HG03521 (cell line): Measurements from ENCODE around the gene PHOSPHO2.

Source experiments
- ATAC-seq: cut with Tn5 transposase; IDR thresholded peaks from one replicate; pipeline ENCODE4 v1.9.1; 2021; ENCODE audit warnings: mild to moderate bottlenecking, moderate library complexity; ENCODE audit not compliant: unreplicated experiment

PHOSPHO2 gene

DNA sequence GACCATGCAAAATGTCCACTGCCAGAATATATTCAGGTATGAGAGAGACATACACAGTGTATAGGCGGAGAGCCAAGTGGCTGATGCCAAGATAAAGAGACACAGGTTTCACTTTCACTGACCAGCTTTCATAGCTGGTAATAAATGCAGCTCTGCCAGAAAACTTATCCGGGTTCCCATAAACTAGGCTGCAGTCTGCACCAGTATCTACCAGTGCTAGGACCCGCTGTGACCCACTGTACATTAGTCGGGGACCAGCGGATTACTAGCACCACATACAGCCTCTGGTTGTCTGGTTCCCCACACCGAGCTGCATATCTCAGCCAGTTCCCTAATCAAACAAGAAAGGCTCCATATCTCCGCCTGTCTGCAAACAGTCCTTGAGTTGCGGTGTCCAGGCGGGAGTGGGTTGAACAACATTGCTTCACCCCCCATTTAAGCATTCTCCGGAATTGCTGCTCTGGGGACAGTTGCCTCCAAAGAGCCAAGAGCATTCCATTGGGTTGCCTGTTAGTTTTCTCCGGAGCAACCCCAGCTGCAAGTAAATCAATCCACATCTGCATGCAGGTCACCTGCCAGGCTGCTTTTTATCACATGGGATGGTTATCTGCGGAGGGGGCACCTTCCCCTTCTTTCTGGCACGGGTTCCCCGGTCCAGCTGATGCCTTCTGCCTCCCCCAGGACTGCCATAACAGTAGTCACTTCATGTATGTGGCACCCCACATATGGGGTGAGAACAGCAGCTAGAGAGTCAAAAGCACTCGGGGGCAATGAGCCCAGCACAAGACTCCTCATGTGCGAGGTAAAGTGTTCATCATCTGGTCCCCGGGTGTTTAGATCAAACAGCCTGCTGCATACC, 21.3 kb downstream of the PHOSPHO2 start:
- ATAC-seq = no peak

DNA sequence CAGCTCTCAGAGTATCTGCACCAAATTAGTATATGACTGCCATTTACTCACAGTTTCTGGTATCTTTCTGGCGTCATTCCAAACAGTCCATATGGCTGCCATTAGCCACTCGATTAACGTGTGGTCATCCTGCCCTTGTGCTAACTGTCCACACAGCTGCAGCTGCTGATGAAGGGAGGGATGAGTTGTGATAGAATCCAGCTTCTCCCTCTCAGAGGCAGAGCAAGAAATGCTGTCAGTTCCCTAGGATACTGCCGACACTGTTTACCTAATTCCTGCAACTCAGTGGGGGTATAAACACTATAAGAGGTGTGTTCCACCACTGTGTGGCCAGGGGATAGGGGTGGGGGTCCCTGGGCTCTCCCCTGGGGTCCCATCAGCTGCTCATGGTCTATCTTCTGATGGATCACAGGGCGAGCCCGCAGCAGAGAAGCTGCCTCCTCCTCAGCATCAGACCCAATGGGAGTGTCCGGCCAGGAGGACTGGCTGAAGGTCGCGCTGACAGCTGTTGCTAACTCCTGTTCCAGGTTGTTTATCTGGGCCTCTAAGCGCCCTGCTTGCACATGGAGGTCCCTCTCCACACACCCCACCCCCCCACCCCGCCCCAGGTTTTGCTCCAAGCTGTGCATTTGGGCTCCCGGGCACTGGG, 22.1 kb downstream of the PHOSPHO2 start:
- no peak for ATAC-seq

DNA sequence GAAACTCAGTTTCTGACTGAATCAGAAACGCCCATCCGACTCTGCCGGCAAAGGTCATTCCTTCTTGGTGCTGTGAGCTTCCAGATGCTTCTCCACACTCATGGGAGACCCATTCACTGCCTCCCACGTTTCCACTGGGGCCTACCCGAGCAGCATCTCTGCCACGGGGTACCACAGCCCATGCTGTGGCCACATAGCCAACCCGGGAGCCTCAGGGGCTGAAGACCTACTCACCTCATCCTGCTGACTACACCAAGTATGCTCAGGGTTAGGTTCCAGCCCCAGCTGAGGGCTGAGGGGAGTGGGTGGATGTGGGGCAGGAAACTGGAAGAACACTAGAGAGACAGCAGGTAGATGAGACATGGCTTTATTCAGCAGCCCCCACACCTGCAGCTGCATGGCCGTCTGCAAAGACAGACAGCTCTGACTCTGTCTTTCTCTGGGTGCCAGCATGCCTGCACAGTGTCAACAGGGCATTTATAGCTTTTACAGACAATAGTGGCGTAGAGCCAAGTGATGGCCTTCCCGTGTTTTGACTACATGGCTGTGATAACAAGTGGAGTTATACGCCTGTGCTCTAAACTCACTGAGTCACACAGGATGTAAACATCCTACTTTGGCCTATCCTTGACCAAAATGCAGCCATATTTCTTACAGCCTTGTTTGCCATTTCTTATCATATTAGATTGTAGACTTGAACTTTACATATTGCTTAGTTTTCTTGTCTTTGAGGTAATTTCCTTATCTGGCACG, 22.8 kb downstream of the PHOSPHO2 start:
- ATAC-seq = no peak

DNA sequence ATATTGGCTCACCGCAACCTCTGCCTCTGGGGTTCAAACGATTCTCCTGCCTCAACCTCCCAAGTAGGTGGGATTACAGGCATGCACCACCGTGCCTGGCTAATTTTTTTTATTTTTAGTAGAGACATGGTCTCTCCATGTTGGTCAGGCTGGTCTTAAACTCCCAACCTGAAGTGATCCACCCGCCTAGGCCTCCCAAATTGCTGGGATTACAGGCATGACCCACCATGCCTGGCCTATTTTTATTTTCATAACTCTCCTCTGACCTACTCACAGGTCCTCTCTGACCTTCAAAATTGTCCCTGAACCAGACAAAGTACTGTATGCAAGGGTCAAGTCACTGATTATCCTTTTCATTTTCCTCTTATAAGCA, 23.4 kb downstream of the PHOSPHO2 start:
- ATAC-seq = no peak

DNA sequence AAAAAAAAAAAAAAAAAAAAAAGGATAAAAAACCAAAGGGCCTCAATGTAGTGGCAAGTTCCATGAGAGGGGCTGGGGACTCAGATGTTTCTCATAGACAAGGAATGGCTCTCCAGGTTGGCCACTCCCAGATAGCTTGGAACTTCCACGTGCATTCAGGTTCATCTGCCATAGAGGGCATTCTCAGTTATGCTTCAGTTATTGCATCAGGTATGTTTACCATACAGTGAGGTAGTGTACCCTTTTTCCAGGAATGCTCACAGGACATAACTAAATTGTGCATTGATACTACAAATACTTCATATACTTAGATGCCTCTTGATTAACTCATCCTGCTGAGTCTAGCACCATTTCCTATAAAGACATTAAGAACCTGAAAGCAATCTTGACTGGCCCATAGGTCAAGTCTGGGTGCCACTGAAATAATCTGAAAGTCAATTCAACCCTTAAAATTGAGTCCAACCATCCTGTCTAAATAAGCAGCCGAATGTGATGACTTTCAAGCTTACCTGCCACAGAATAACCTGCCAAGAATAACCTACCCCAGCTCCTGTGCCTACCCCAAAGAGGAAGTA, 24.7 kb downstream of the PHOSPHO2 start:
- no peak for ATAC-seq

DNA sequence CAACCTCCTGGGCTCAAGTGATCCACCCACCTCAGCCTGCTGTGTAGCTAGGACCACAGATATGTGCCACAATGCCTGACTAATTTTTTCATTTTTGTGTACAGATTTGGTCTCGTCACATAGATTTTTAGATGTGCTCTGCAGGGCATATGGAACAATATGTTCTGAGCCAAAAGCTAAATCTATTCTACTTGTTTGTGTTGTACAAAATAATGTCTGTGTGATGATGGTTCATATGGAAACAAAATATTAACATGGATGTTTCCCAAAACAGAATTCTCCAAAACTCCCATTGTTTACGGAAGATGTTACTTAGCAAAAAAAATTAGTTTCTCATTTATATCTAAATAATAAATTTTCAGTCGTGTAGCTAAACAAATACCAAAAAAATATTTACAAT, 26.7 kb downstream of the PHOSPHO2 start:
- no peak for ATAC-seq

DNA sequence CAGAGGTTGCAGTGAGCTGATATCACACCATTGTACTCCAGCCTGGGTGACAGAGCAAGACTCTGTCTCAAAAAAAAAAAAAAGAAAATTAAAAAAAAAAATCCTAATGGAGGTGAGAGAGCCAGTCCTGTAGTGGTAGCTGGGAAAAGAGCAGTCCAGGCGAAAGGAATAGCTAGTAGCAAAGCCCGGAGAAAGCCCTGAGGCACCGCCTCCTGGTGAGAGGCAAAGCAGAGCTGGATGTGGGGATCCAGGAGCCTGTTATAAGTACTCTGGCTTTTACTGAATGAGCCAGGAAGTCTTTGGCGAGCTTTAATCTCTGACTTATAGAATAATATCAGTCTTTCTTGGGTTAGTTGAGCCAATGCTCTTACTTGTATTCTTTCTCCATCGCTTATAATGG, 32.8 kb downstream of the PHOSPHO2 start:
- ATAC-seq = no peak

DNA sequence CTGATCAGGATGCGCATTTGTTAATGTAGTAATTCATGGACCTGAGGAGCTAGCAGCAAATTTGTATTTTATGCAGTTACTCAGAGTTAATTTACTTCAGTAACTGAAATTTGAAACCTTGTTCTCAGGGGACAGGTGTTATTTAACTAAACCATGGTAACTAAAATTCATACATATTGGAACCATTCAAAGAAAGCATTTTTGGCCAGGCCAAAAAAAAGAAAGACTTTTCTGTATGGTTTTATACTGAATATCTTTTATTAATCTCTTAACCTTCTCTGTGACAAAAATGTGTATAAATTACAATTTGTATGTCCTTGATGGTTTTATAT, 35.0 kb downstream of the PHOSPHO2 start:
- no peak for ATAC-seq

DNA sequence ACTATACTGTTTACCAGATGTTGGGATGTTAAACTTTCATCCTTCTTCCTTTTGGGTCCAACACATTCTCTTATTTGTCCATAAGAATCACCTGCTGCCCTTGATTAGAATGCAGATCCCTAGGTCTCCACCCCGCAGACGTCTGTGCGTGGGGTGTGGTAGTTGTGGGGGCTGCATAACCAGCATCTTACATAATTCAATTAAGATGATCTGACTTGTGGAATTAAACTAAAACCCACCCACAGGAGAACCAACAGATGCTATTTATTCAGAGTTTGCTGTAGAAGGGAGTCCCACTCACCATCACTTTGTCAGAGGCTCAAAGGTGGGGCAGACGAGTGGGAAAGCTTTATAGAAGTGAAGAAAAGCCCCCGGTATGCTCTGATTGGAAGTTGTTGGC, 37.8 kb downstream of the PHOSPHO2 start:
- ATAC-seq = no peak

DNA sequence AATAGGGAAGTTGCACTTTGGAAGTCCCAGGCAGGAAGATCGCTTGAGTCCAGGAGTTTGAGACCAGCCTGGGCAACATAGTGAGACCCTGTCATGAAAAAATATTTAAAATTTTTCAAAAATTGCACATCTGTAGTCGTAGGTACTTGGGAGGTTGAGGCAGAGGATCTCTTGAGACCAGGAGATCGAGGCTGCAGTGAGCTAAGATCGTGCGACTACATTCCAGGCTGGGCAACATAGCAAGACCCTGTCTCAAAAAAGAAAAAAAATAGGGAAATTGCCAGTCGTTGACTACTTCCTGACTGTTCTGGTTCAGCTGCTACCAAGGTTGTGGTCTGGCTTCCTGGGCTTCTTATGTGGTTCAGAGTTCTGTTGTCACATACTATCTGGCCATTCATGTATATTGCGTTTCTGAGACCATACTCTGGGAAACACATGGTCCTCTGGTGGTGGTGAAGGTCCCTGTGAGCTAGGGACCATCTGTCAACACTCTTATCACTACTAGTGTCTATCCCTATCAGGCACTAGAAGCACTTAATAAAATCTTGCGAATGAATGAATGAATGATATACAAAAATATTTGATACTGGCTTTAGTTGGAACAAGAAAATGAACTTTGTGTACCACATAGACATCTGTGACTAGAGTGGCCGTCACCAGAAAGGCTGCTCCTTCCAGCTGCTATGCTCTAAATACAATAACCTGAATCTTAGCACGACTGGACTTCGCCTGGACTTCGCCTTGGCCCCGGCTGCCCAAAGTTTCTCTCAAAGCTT, 38.5 kb downstream of the PHOSPHO2 start:
- no peak for ATAC-seq

DNA sequence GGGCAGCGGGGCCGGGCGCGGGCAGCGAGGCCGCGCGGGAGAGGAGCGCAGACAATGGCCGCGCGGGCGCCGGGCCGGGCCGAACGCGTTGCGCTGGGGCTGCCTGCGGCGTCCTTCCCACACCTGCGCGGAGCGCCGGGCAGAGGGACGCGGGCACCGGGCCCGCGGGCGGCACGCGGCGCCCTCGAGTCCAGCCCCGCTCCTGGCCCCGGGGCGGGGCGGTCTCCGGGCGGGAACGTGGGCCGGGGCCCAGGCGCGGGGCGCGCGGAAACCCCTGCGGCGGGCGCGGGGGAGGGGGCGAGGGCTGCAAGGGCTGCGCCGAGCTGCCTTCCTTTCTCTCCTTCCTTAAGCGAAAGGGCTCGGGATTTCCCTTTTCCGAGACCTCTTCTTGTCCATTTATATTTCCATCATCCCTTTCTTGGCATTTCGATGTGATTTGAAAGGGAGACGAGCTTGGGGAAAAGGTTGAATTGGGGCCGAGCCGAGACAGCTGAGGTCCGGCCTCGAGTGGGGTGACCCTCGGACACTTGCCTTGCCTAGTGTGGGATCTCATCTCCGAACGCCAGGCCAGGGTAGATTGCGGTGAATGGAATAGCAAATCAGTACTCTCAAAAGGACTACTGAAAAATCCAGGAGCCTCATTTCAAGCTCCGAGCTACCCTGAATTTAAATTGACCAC, 40.0 kb downstream of the PHOSPHO2 start:
- ATAC-seq = peak; percentile 32

DNA sequence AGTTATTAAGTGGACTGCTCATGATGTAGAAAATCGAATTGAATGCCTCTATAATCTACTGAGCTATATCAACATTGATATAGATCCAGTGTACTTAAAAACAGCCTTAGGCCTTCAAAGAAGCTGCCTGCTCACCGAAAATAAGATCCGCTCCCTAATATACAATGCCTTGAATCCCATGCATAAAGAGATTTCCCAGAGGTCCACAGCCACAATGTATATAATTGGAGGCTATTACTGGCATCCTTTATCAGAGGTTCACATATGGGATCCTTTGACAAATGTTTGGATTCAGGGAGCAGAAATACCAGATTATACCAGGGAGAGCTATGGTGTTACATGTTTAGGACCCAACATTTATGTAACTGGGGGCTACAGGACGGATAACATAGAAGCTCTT, 41.4 kb downstream of the PHOSPHO2 start:
- ATAC-seq = no peak

DNA sequence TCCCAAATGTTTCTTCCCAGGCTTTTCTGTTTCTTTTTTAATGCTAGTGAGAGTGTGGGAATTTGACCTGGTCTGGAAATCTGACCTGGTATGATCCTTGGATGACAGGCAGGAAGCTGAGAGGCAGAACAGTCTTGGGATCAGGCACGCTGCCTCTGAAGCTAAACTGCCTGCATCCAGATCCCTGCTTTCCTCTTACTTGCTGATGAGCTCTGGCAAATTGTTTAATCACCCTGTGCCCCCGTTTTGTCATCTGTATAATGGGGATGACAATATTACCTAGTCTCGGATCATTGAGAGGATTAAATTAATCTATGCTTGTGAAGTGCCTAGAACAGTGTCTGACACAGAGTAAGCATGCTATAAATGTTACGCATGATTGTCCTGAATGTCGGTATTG, 42.6 kb downstream of the PHOSPHO2 start:
- ATAC-seq = no peak

DNA sequence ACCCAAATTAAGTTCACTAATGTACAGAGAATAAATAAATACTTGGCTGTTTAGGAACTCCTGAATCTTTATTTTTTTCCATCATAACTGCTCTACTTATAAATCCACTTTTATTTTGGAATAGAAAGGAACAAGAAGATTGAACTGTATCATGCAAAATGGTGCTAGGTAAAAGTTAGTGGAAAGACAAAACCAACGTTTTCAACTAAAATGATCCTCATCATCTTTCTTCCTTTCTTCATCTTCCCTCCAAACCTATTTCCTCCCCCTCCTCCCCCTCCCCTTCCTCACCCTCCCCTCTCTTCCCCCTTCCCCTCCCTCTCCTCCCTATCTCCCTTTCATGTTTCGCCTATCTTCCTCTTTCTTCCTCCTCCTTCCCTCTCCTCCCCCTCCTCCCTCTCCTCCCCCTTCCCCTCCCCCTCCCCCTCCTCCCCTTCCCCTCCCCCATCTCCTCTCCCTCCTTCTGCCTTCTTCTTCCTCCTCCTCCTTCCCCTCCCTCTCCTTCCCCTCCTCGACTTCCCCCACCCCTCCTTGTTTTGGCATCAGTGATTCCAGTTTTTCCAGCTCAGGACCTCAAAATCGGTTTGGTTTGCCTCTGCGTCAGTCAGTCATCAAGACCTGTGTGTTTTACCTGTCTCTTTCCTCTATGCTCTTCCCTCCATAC, 44.4 kb downstream of the PHOSPHO2 start:
- ATAC-seq = no peak

DNA sequence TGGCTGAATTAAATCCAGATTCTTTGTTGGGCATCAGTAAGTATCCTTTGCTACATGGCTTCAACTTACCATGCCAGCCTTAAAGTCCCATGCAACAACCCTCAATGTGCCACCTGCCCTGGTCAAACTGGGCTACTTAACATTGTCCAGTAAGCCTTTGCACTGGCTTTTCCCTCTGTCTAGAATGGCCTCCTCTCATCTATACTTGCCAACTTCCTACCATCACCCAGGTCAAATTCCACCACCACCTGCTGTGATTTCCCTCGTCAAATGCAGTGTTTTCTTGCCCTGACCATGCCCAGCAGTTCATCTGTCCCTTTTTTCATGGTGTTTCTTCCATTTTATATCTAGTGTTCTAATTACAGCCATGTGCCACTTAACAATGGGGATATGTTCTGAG, 45.1 kb downstream of the PHOSPHO2 start:
- no peak for ATAC-seq

DNA sequence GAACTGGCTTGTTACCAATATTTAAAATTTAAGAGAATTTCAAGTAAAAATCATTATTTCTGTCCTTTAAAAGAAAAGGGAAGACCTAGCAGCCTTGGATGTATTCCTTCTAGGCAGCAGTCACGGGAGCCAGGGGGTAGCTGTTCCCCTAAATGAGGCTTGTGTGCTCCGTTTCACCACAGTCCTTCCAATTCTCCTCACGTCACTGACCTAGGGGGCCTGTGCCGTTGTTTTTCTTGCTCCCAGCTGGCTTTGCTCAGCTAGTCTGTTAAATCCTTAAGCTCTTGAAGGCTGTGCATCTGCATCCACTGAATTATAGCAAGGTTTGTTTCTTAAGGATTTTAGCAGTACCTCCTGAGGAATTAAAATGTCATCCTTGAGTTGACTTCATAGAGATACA, 49.3 kb downstream of the PHOSPHO2 start:
- no peak for ATAC-seq

DNA sequence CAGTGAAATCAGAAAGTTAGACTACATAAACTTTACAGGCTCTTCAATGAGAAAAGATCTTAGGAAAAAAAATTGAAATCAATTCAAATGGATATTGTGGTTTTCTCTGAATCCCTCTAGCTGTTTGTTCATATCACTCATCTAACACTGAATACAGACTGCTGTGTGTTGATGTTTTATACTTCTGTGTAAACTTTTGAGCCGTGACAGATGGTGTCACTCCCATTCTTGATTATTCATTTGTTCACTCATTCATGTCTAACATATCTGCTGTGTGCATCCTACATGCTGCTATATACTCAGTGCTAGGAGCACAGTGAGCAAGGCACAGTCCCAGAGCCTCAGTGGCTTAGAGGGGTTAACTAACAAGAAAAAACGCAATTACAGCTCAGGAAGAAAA, 52.0 kb downstream of the PHOSPHO2 start:
- ATAC-seq = no peak

DNA sequence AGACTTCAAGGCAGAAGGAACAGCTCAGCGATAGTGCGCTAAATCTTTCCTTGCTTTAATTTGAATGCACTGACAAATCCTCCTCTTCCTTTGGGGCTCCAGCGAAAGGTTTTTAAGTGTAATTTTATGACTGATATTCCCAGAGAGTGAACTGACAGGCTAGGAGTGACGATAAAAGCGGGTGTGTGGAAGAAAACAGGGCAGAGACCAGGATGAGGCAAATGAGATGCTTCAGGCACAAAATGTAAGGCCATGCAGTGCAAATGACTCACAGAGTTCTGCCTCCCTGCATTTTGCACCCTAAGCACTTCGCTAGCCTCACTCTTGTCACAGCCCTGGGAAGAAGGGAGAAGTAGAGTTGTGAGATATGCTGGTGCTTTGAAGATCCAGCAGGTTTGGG, 54.0 kb downstream of the PHOSPHO2 start:
- ATAC-seq = no peak
